CD4-positive, alpha-beta memory T cell (primary cell): ENCODE data around the gene IL6. TPM values are rescaled to one million over a fixed set of nuclear protein-coding genes. Genes with fewer than 3 reads are reported as not detected.
"Not testable (repeated sequence)": the region's sequence is repeated elsewhere in the genome, so short reads cannot be mapped to it uniquely, and the experiment has no call there.

ENCODE experiments used
- CTCF ChIA-PET: fragments of 350-600 bp; sonication (Branson Sonifier 250); formaldehyde crosslinking; loops from one replicate; lab custom pipeline; 2021; ENCODE audit warnings: inconsistent platforms; ENCODE audit not compliant: partially characterized antibody; lab: Charles Lee
- POLR2A ChIA-PET: fragments of 350-600 bp; sonication (Branson Sonifier 250); formaldehyde crosslinking; loops from one replicate; lab custom pipeline; 2021; ENCODE audit not compliant: partially characterized antibody; lab: Charles Lee
- DNase-seq, 5 donors: peaks; one replicate each; pipeline versions ENCODE4 v3.0.0 to v3.0.0-alpha.2; 2020 to 2022; ENCODE audit warnings: mixed read lengths in 1 of 5
- H3K27ac ChIP-seq: one replicate; pipeline ENCODE4 v1.7.0; 2013; ENCODE audit warnings: low read depth, low read length
- H3K27me3 ChIP-seq: 2 replicates; pipeline ENCODE4 v1.7.0; 2013; ENCODE audit warnings: mild to moderate bottlenecking, low read length, moderate library complexity; ENCODE audit not compliant: insufficient read depth
- H3K36me3 ChIP-seq: 2 replicates; pipeline ENCODE4 v1.7.0; 2013; ENCODE audit warnings: mild to moderate bottlenecking, low read length, moderate library complexity; ENCODE audit not compliant: insufficient read depth
- H3K4me1 ChIP-seq: 2 replicates; pipeline ENCODE4 v1.7.0; 2013; ENCODE audit warnings: mild to moderate bottlenecking, low read length, moderate library complexity; ENCODE audit not compliant: insufficient read depth
- H3K4me3 ChIP-seq, 2 donors: one replicate each; pipeline ENCODE4 v1.7.0; 2013; ENCODE audit warnings: low read length in 2 of 2, mild to moderate bottlenecking in 1 of 2
- H3K9me3 ChIP-seq, 2 donors: one replicate each; pipeline ENCODE4 v1.7.0; 2013; ENCODE audit warnings: low read length in 2 of 2, control low read depth in 1 of 2; ENCODE audit not compliant: control insufficient read depth in 1 of 2
- H3K27ac Mint-ChIP-seq, 7 donors: one replicate each; pipeline ENCODE4 v1.8.0; 2020 to 2021; ENCODE audit warnings: mixed read lengths in 7 of 7, mild to moderate bottlenecking in 6 of 7, inconsistent platforms in 3 of 7, moderate library complexity in 3 of 7
- H3K27me3 Mint-ChIP-seq, 2 donors: one replicate each; pipeline ENCODE4 v1.8.0; 2020 to 2021; ENCODE audit warnings: mixed read lengths in 2 of 2
- H3K36me3 Mint-ChIP-seq, 2 donors: one replicate each; pipeline ENCODE4 v1.8.0; 2020 to 2021; ENCODE audit warnings: mixed read lengths in 2 of 2, inconsistent platforms in 1 of 2, mild to moderate bottlenecking in 1 of 2
- H3K4me1 Mint-ChIP-seq, 4 donors: one replicate each; pipeline ENCODE4 v1.8.0; 2020 to 2021; ENCODE audit warnings: mixed read lengths in 4 of 4, mild to moderate bottlenecking in 1 of 4
- H3K4me3 Mint-ChIP-seq, 8 donors: one replicate each; pipeline ENCODE4 v1.8.0; 2020 to 2021; ENCODE audit warnings: mixed read lengths in 8 of 8, mild to moderate bottlenecking in 7 of 8, moderate library complexity in 6 of 8, inconsistent platforms in 3 of 8
- H3K9me3 Mint-ChIP-seq, 8 donors: one replicate each; pipeline ENCODE4 v1.8.0; 2020 to 2021; ENCODE audit warnings: mixed read lengths in 8 of 8, mild to moderate bottlenecking in 5 of 8, inconsistent platforms in 3 of 8, moderate library complexity in 1 of 8
- intact Hi-C: fragments of 100-400 bp; cut with micrococcal nuclease; formaldehyde crosslinking; loops from one replicate; pipeline ENCODE4 v1.15.1; 2023
- polyA plus RNA-seq, 2 donors: library from polyadenylated mRNA; unstranded; fragments of 300-500 nt; fragmentation: Illumina TruSeq; gene quantifications; one replicate each; pipeline ENCODE4 v1.2.3, GENCODE V29; 2021
- total RNA-seq, 2 experiments: library from RNA; stranded (reverse); gene quantifications; one replicate each; pipeline ENCODE4 v1.2.3, GENCODE V29; 2021

Gene IL6
- total and polyA plus RNA-seq, 4 experiments from 2014 or later: not detected

GRCh38 chr7:22709062-22709829 is 17.8 kb upstream of the IL6 start:
- intact Hi-C loops, H3K4me1 Mint-ChIP-seq: not testable (repeated sequence)

DNA sequence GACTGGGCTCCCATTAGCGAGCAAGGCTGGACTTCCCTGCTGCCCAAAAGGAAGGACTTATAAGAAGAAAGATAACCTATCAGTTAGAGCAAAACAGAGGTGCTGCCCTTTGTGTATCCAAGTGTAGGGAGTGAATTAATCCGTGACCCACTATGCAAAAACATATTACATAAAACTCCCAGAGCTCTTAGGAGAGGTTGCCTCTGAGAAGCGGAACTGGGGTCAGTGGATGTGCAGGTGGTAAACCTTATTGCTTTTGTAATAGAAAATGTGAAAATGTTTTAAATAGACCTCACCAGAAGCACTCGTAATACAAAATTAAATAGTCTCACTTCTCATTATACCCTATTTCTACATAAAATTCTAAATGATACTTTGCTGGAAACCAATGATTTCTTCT is 17.1 kb upstream of the IL6 start:
- H3K4me1 Mint-ChIP-seq: peaks cover 0 to 1% (median 0%) of the 10 kb centered on the region in 4 donors
- Histone ChIP-seq H3K4me3 (no peak overlapping the region), H3K4me1 (no peaks in the 10 kb centered on the region), H3K27me3 (no peaks in the 10 kb centered on the region), H3K36me3 (no peaks in the 10 kb centered on the region), H3K27ac (no peak overlapping the region), H3K9me3 (no peaks in the 10 kb centered on the region)
- no peak overlapping the region for H3K4me3 Mint-ChIP-seq
- ChIA-PET CTCF (no interaction called here), POLR2A (no interaction called here)
- intact Hi-C loops: no loop called here
- H3K27me3 Mint-ChIP-seq: peaks cover 0 to 2% of the 10 kb centered on the region in 2 donors
- H3K27ac Mint-ChIP-seq: peak overlapping the region in 1 of 7 donors; percentile 26
- DNase-seq: no peak
- H3K36me3 Mint-ChIP-seq: no peaks in the 10 kb centered on the region
- H3K9me3 Mint-ChIP-seq: no peaks in the 10 kb centered on the region

More at GRCh38 chr7:22709062-22709829, 17.8 kb upstream of the IL6 start:
- H3K27me3 ChIP-seq, H3K9me3 Mint-ChIP-seq, H3K27ac ChIP-seq, H3K4me1 ChIP-seq, H3K4me3 Mint-ChIP-seq, CTCF ChIA-PET, H3K27me3 Mint-ChIP-seq, POLR2A ChIA-PET, H3K36me3 ChIP-seq, H3K9me3 ChIP-seq, H3K36me3 Mint-ChIP-seq, H3K4me3 ChIP-seq, DNase-seq: not testable (repeated sequence)
- H3K27ac Mint-ChIP-seq: peak overlapping the region in 1 of 7 donors; percentile 26

DNA sequence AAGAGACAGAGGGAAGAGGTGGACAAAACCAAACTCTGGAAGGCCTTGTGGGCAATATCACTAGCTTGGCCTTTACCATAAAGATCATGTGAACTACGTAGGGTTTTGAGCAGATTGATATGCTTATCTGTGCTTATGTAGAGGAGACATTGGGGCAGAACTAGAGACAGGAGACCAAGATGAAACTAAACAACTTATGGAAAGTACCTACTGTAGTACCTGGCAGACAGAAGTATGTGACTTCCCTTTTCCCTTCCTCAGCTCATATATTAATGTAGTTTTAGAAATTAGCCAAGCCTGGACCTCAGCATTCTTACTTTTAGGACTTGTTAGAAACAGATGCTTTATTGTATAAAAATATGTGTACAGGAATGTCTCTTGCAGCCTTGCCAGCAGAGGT is 14.0 kb upstream of the IL6 start:
- Mint-ChIP-seq H3K36me3 (no peaks in the 10 kb centered on the region), H3K9me3 (no peaks in the 10 kb centered on the region), H3K27ac (no peak overlapping the region), H3K27me3 (peaks cover 0 to 2% of the 10 kb centered on the region in 2 donors), H3K4me3 (no peak overlapping the region), H3K4me1 (peaks cover 0 to 1% (median 0%) of the 10 kb centered on the region in 4 donors)
- ChIA-PET CTCF (interaction anchor here (1.1 kb wide), 1 partner anchor 12 kb away, joined by 4 read pairs; no protein-coding TSS in a partner anchor), POLR2A (no interaction called here)
- Histone ChIP-seq H3K36me3 (no peaks in the 10 kb centered on the region), H3K27me3 (no peaks in the 10 kb centered on the region), H3K4me3 (no peak overlapping the region), H3K4me1 (no peaks in the 10 kb centered on the region), H3K9me3 (no peaks in the 10 kb centered on the region), H3K27ac (no peak overlapping the region)
- DNase-seq: no peak
- intact Hi-C loops: no loop called here

DNA sequence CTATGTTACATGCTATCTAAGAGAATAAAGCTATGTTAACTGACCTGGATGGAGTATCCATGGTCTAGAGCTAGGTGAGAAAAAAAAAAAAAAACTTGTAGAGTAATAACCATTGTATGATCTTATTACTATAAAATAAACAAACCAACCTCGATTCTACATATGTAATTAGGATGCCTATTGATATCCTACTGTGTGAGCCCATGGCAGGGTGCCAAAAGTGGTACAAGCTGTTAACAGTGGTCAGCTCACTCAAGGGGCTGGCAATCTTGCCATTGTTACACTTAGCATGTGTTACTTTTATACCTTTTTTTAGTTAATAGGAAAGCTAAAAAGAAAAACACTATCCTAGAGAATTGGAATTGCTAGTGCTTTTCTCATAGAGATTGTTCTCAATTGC is 13.5 kb upstream of the IL6 start:
- Histone ChIP-seq H3K27ac (no peak overlapping the region), H3K27me3 (no peaks in the 10 kb centered on the region), H3K9me3 (no peaks in the 10 kb centered on the region), H3K36me3 (no peaks in the 10 kb centered on the region), H3K4me1 (no peaks in the 10 kb centered on the region), H3K4me3 (no peak overlapping the region)
- intact Hi-C loops: no loop called here
- no peak for DNase-seq
- peaks cover 0 to 1% (median 0%) of the 10 kb centered on the region in 4 donors for H3K4me1 Mint-ChIP-seq
- H3K27me3 Mint-ChIP-seq: peaks cover 0 to 2% of the 10 kb centered on the region in 2 donors
- H3K36me3 Mint-ChIP-seq: no peaks in the 10 kb centered on the region
- H3K4me3 Mint-ChIP-seq: no peak overlapping the region
- no peak overlapping the region for H3K27ac Mint-ChIP-seq
- no peaks in the 10 kb centered on the region for H3K9me3 Mint-ChIP-seq
- ChIA-PET POLR2A (no interaction called here), CTCF (interaction anchor here (1.1 kb wide), 1 partner anchor 11 kb away, joined by 4 read pairs; no protein-coding TSS in a partner anchor)

DNA sequence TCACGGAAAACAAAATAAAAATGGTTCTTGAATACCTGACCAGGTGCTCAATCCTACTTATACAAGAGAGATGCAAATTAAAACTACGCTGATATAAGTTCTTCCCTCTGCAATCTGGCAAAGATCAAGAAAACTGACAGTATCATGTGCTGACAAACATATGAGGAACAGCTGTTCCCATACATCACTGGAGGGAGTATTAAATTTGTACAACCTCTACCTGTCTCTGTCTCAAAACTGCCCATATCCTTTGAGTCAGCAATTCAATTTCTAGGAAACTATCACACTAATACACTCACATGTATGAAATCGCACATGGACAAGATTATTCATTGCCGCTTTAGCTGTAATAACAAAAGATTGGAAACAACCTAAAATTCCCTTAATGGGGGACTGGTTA is 11.0 kb upstream of the IL6 start:
- no peaks in the 10 kb centered on the region for H3K27me3 Mint-ChIP-seq
- CTCF ChIA-PET: interaction anchor here (2.2 kb wide), 1 partner anchor 8 kb away, joined by 6 read pairs; no protein-coding TSS in a partner anchor

GRCh38 chr7:22717760-22718159 is 9.2 kb upstream of the IL6 start:
- POLR2A ChIA-PET: interaction anchor here (0.6 kb wide), 1 partner anchor 17 kb away, joined by 4 read pairs; no protein-coding TSS in a partner anchor
- Histone ChIP-seq H3K4me1 (no peaks in the 10 kb centered on the region), H3K36me3 (no peaks in the 10 kb centered on the region), H3K4me3 (no peak overlapping the region), H3K27ac (no peak overlapping the region), H3K27me3 (no peaks in the 10 kb centered on the region), H3K9me3 (no peaks in the 10 kb centered on the region)
- no peak overlapping the region for H3K4me3 Mint-ChIP-seq
- H3K4me1 Mint-ChIP-seq: peaks cover 0 to 1% (median 0%) of the 10 kb centered on the region in 4 donors
- no peaks in the 10 kb centered on the region for H3K36me3 Mint-ChIP-seq
- no peak overlapping the region for H3K27ac Mint-ChIP-seq
- CTCF ChIA-PET: interaction anchor here (2.9 kb wide), 1 partner anchor 10 kb away, joined by 11 read pairs; the partner anchor contains the start of gene IL6
- no peak for DNase-seq
- no peaks in the 10 kb centered on the region for H3K27me3 Mint-ChIP-seq
- H3K9me3 Mint-ChIP-seq: no peaks in the 10 kb centered on the region
- intact Hi-C loops: no loop called here

More for the DNA sequence above, 11.0 kb upstream of the IL6 start:
- Histone ChIP-seq H3K36me3 (no peaks in the 10 kb centered on the region), H3K4me1 (no peaks in the 10 kb centered on the region), H3K27ac (no peak overlapping the region), H3K4me3 (no peak overlapping the region), H3K9me3 (no peaks in the 10 kb centered on the region), H3K27me3 (no peaks in the 10 kb centered on the region)
- intact Hi-C loops: no loop called here
- Mint-ChIP-seq H3K4me1 (peaks cover 0 to 1% (median 0%) of the 10 kb centered on the region in 4 donors), H3K27ac (no peak overlapping the region), H3K36me3 (no peaks in the 10 kb centered on the region), H3K9me3 (no peaks in the 10 kb centered on the region), H3K4me3 (no peak overlapping the region)
- no peak for DNase-seq
- POLR2A ChIA-PET: no interaction called here

DNA sequence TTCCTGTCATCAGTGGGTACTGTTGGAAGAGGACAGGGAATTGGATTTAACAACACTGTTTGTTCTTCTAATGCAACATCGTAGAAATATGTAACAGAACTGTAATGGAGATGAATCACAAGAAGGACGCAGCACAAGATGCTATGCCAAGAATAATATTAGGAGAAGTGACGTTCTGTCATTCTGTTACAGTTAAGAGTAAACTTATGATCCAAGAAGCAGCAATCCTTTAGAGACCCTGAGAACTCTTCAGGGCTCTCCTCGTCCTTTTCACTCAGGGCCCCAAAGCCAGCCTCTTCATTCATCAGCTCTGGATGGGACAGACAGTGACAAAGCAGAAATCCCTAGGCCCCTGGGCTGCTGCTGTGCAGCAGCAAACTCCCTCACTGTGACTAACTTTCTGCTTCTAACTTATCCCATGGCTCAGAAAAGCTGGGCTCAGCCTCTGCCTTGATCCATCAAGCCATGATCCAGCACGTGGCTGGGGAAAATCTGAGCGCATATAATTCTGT is 8.7 kb upstream of the IL6 start:
- Mint-ChIP-seq H3K4me3 (no peak overlapping the region), H3K27me3 (no peaks in the 10 kb centered on the region), H3K36me3 (no peaks in the 10 kb centered on the region), H3K4me1 (no peaks in the 10 kb centered on the region), H3K9me3 (no peaks in the 10 kb centered on the region), H3K27ac (no peak overlapping the region)
- Histone ChIP-seq H3K27me3 (no peaks in the 10 kb centered on the region), H3K4me1 (no peaks in the 10 kb centered on the region), H3K36me3 (no peaks in the 10 kb centered on the region), H3K27ac (no peak overlapping the region), H3K9me3 (no peaks in the 10 kb centered on the region), H3K4me3 (no peak overlapping the region)
- POLR2A ChIA-PET: interaction anchor here (0.6 kb wide), 1 partner anchor 18 kb away, joined by 4 read pairs; no protein-coding TSS in a partner anchor
- DNase-seq: no peak
- intact Hi-C loops: no loop called here
- CTCF ChIA-PET: interaction anchor here (2.9 kb wide), 1 partner anchor 9 kb away, joined by 11 read pairs; the partner anchor contains the start of gene IL6
